Measurements from ENCODE around the gene SLC19A1.
"Not testable (repeated sequence)": the region's sequence is repeated elsewhere in the genome, so short reads cannot be mapped to it uniquely, and the experiment has no call there.

Gene SLC19A1

DNA sequence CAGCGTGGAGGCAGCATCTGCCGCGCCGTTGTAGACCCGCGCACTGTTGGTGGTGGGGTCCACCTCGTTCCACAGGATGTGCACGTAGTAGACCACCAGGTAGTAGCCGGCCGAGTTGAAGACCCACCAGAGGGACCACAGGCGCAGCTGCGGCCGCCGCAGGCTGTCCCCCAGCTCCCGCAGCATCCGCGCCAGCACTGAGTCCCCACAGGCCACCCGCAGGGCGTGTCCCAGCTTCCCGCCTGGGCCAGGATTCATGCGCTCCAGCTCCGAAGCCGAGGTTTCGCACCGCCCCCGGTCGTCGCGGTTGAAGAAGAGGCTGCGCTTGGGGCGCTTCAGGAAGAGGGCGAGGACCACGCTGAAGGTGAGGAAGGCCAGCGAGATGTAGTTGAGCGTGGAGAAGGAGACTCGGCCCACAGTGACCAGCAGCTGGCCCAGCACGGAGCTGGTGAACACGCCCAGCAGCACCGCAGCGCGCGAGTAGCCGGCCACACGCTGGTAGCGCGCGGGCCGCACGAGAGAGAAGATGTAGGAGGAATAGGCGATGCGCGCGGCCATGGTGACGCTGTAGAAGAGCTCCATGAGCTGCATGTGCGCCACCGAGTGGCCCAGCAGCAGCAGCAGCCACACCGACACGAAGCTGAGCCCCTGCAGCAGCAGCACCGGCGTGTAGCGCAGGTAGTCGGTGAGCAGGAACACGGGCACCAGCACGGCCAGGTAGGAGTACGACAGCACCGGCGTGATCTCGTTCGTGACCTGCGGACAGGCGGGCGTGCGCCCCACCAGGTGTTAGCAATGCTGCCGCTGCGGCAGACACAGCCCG is 10.6 kb downstream of the SLC19A1 start:
- DNase-seq, result no peak

DNA sequence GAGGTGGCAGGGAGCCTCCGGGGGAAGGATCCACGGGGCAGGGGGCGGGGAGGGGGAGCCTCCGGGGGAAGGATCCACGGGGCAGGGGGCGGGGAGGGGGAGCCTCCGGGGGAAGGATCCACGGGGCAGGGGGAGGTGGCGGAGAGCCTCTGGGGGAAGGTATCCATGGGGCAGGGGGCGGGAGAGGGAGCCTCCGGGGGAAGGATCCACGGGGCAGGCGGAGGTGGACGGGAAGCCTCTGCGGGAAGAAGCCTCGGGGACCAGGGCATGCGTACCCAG is 11.2 kb downstream of the SLC19A1 start:
- DNase-seq, result not testable (repeated sequence)

DNA sequence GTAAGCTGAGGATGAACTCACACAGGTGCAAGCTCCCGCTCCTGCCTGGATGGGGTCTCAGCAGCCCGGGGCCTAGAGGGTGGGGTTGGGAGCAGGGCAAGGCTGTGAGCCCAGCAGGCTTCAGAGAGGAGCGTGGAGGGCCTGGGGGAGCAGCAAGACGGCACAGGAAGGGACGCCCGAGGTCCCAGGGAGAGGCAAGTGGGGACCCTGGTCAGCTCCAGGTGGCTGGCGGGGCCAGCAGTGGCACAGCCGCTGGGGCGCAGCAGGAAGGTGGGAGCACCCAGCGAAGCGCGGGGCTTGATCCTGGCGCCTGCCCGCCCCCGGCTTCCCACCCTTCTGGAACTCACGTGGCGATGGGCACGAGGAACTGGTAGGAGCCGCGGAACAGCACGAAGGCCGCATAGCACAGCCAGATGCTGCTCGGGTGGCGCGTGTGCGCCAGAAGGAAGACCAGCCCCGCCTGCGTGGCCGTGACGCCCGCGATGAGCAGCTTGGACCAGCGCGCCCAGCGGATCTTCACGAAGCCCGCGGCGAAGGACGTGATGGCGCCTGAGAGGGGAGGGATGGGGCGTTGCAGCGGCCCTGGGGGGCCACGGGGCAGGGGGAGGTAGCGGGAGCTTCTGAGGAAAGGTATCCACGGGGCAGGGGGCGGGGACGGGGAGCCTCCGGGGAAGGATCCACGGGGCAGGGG is 11.7 kb downstream of the SLC19A1 start:
- no peak for DNase-seq

DNA sequence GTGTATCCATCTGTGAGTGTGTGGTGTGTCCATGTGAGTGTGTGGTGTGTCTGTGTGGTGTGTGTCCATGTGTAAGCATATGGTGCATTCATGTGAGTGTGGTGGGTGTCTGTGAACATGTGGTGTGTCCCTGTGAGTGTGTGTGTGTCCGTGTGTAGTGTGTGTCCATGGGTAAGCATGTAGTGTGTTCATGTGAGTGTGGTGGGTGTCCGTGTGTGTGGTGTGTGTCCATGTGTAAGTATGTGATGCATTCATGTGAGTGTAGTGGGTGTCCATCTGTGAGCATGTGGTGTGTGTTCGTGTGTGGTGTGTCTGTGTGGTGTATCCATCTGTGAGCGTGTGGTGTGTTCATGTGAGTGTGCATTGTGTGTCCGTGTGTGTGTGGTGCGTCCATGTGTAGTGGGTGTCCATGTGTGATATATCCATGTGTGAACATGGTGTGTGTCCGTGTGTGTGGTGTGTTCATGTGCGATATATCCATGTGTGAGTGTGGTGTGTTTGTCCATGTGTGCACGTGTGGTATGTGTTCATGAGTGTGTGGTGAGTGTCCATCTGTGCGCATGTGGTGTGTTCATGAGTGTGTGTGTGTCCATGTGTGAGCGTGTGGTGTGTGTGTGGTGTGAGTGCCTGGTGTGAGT is 12.3 kb downstream of the SLC19A1 start:
- DNase-seq, result no peak

DNA sequence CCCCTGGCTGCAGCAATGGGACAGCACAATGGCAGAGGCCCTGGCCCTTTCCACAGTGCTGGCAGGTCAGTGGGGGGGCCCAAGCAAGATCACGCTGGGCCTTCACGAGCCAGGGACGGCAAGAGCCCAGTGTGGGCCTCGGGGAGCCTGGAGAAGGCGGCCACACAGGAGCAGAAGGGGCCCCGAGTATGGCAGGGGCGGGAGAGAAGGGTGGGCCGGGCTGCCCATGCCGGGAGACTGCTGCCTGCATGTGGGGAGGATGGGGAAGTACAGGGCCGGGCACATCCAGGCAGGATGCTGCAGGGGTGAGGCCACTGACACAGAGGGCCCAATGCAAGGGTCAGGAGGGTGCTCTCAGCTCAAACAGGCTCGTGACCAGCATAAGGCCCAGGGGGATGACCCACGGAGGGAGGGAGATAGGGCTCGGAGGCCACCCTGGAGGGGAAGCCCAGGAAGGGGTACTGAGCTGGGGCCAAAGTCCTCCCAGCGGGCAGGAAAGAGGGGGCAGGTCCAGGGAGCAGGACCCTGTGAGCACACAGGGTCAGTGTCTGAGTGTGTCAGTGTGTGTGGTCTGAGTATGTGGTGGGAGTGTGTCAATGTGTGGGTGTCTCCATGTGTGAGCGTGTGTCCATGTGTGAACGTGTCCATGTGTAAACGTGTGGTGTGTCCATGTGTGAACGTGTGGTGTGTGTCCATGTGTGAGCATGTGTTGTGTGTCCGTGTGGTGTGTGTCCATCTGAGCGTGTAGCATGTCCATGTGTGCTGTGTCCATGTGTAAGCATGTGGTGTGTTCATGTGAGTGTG is 13.1 kb downstream of the SLC19A1 start:
- no peak for DNase-seq

DNA sequence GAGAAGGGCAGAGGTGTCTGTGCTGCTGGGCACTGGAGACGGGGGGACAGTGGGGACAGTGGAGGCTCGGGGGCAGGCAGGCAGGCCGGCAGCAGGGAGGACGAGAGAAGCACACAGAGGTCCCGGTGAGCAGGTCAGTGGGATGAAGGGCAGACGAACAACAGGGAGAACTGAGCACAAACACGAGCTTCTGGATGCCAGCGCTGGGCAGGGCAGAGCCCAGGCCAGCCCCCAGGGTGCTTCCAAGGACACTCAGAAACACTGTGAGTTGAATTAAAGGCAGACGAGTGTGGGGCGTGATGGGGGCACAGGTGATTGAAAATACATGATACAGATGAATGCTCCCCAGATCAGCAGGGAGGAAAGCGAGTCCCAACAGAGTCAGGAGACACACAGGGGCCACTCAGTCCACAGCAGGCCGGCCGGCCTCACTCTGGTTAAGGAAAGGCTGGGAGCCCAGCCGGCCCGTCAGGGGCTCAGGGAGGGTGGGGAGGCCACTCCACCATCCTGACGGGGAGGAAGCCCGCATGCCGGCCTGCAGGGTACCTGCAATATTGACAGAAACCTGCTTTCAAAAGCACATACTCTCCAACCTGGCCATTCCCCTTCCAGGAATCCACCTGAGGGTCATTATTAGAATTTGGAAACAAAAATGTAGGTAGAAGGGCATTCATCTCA is 14.1 kb downstream of the SLC19A1 start:
- no peak for DNase-seq

DNA sequence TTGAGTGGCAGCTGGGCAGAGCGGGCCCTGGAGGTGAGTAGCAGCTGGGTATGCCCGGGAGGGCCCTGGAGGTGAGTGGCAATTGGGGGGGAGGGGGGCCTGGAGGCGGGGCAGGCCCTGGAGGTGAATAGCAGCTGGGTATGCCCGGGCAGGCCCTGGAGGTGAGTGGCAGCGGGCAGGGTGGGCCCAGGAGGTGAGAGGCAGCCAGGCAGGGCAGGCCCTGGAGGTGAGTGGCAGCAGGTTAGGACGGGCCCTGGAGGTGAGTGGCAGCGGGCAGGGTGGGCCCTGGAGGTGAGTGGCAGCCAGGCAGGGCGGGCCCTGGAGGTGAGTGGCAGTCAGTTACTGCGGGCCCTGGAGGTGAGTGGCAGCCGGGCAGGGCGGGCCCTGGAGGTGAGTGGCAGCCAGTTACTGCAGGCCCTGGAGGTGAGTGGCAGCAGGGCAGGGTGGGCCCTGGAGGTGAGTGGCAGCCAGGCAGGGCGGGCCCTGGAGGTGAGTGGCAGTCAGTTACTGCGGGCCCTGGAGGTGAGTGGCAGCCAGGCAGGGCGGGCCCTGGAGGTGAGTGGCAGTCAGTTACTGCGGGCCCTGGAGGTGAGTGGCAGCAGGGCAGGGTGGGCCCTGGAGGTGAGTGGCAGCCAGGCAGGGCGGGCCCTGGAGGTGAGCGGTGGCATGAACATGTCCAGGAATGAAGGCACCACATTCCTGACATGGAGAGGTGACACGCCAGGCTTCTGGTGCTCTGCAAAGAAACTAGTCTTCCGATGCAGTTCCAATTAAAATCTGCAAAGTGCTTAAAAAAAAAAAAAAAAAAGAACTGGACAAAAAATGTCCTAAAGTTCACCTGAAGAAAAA is 14.9 kb downstream of the SLC19A1 start:
- not testable (repeated sequence) for DNase-seq

DNA sequence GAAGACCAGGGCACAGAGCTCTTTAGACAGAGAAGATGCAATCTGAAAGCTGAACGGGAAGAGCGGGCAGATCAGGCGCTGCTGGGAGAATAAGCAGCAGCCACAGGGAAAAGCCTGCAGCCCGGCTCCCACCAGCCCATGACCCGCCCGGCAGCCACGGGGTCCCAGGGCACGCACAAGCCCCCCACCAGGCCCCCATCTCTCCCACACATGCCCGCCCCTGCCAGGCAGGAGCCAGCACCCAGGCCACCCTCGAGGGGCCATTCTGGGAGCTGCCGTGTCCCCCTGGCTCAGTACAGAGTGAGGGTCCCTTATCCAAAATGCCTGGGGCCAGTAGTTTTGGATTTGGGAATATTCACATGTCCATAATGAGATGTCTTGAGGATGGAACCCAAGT is 16.3 kb downstream of the SLC19A1 start:
- DNase-seq, result no peak

DNA sequence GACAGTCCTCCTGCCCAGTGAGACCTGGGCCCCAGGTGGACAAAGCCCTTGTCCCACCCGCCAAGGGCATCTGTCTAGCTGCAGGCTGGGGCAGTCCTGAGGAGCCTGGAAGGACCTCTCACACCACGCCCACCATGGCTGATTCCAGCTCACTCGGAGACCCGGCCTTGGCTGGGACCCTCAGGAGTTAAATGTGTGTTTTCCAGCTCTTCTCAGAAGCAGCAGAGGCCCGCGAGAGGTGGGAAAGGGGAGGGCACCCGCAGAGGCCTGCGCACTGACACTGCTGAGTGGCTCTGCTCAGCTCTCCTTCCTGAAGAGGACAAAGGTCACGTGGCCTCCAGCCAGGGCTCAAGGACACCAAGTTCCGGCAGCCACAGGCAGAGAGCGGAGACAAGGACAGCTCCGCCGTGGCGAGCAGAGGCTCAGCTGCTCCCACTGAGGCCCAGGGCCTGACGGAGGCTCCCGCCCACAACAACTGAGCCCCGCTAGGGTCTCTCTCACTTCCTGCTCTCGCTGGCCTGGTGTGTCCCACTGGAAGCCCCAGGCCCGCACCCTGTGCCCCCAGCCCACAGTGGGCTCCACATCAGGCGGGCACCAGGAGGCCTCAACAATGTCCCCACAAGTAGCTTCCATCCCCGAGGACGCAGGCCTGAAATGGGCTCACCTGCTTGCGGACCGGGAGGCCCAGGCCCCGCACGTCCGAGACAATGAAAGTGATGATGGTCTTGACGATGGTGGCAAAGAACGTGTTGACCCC is 16.9 kb downstream of the SLC19A1 start:
- no peak for DNase-seq

DNA sequence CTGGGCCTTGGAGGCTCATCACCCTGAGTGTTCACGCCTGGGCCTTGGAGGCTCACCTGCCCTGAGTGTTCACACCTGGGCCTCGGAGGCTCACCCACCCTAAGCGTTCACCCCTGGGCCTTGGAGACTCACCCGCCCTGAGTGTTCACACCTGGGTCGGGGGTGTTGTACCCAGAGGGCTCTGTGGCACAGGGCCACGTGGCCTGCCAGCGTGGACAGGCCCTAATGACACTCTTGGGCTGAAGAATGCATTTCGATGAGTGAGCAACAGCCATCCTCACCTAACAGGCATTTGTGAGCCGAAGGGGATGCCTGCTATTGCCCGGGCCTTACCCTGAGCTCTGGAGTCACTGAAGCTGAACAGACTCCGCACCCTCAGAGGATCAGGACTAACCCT is 17.5 kb downstream of the SLC19A1 start:
- DNase-seq, result no peak

DNA sequence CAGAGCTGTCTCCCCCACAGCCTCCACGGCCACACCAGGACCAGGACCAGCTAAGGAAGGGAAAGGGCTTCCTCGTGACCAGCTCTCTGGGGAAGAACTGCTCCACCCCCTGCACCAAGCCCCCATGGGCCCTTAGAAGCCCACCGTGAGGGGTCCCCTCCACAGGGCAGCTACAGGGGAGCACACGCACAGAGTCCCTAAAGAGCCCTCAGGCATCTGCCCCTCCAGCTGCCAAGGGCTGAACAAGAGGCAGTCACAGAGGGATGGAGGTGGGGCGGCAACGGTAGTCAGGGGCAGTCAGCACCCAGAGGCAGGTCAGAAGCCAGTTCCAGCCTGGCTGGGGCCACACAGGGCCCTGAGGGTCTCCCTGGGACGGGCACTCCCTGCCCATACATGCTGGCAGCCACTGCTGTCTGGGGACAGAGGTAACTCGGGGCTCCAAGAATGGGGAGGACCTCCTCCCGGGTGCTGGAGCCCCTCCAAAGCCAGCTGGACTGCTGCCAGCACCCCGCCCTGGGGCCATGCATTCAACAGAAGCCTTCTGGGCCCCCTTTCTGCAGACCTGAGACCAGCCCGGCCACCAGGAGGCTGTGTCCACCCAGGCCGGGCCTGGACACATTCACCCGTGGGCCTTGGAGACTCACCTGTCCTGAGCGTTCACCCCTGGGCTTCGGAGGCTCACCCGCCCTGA is 18.7 kb downstream of the SLC19A1 start:
- DNase-seq, result peak in 1 of 2 experiments; percentile 29

DNA sequence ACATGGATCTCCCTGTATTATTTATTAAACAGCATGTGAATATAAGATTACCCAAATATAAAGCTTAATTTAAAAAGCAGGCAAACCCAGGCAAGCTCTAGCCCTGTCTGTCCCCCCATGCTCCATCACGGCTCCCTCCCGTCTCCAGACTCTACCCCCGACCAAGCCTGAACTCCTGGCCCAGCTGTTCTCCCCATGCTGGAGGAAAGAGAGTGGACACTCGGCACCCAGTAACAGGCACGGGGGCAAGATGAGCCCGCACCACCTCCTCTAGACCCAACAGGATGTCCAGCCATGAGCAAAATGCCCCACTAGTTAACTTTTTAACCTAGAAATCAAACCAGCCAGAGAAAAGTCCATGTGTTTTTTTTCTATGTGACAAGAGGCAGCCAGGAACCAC is 19.3 kb downstream of the SLC19A1 start:
- no peak for DNase-seq

DNA sequence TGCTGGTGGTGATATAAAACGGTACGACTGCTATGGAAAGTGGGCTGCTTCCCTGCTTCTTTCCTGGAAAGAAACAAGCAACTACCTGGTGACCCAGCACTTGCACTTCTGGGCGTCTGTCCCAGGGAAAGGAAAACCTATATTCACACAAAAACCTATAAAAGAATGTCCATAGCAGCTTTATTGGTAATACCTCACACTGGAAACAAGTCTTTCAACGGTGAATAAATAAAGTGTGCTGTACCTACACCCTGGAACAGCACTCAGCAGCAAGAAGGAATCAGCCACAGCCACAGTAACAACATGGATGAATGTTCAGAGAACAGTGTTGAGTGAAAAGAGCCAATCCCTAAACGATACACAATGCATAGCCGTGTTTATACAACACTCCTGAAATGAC is 19.9 kb downstream of the SLC19A1 start:
- no peak for DNase-seq

DNA sequence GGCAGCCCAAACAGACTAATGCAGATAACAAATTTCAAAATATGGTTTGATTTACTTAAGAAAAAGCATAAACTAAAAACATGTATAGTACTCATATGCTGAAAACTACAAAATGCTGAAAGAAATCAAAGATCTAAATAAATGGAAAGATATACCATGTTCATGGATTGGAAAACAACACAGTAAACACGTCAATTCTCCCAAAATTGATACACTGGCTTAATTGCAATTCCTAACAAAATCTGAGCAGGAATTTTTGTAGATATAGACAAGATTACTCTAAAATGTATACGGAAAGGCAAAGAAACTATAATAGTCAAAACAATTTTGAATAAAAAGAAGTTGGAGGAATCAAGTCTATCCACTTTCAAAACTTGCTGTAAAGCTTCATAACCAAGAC is 21.0 kb downstream of the SLC19A1 start:
- DNase-seq, result no peak

DNA sequence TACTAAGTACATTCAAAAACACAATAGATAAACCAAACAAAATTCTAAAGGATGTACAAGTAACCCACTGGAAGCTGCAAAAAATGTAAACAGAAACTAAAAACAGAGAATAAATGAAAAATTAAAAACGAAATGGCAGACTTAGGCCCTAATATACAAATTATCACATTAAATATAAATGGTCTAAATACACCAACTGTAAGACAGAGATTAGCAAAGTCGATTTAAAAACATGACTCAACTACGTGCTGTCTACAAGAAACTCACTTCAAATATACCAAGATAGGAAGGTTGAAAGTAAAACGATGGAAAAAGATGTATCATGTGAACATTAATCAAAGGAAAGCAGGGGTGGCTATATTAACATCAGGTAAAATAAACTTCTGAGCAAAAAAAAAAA is 23.1 kb downstream of the SLC19A1 start:
- DNase-seq, result no peak

DNA sequence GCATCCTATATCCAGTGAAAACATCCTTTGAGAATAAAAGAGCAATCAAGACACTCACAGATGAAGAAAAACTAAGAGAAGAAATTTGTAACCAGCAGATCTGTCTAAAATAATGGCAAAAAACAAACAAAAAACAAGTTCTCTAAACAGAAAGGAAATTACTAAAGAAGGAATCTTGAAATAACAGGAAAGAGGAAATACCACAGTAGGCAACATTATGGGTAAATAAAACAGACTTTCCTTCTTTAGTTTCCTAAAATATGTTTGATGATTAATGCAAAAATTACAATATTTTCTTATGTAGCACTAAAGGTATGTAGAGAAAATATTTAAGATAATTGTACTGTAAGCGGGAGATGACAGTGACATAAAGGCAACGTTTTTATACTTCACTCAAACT is 23.5 kb downstream of the SLC19A1 start:
- DNase-seq, result no peak

DNA sequence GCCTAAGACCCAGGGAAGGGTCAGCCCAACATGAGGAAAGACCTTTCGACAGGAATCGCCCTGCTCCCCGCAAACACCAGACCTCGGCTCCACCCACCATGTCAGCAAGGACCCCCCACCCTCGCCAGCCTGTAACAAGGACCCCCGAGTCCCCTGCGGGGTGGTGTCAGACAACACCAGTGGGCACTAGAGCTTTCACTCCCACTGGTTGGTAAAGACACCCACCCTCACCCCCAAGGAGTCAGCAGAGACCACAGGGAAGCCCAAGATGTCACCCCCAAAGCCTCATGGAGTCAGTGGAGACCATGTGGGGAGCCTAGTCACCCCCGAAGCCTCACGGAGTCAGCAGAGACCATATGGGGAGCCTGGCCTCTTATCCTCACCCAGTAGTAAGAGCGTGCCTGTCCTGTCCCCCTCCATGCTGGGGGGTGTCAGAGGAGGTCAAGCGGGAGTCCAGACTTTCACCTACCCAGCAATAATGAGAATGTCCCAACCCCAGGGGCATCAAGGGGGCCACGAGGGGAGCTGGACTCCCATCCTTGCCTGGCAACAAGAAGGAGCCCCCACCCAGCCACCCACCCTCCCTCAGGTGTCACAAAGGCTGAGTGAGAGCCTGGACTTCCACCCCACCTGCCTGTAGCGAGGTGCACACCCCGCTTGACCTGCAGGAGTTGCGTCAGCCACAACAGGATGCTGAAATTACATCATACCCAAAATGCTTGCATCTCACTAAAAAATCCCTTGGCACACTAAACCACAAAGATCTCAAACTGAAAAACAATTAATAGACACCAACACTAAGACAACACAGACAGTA is 24.8 kb downstream of the SLC19A1 start:
- DNase-seq, result no peak

DNA sequence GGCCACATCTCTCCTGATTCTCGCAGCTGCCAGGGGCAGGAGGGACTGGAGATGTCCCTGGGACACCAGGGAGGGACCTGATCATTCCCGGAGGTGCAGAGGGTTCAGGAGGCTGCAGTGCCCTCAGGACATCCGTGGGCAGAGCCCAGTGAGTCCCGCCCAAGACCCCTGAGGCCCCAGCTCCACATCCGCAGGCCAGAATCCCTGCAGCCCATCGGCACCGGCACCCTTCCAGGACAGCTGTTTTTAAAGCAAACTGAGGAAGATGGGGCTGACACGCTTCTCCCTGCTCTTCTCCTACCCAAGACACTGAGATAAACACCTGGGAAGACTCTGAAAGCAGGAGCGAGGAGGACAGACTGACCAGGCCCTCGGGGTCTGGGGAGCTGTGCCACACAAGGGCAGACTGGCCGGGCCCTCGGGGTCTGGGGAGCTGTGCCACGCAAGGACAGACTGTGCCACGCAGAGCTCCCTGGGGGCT is 25.5 kb downstream of the SLC19A1 start:
- DNase-seq, result no peak

DNA sequence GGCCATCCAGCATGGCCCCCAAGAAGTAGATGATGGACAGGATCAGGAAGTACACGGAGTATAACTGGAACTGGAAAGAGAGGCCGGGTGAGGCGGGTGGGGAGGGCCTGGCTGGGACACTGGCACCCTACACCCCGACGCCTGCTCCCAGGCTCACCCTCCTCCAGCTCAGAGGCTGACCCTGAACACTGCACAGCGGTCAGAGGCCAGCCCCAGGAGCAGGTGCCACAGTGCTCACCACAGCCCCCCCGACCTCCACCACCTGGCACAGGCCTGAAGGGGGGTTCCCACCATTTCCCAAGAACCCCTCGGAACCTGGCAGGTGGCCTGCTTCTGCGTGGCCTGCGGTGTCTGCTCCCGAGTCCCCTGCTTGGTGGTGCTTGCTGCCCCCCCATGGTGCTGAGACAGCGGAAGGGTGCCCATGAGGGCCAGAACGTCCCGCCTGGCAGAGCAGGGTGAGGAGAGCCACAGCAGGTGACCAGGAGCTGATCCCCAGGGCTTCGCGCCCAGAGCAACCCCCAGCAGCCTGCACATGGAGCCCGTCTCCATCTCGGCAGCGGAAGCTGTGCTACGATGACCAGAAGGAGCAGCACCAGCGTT is 26.1 kb downstream of the SLC19A1 start:
- no peak for DNase-seq
